GM19240 (cell line): ENCODE results near the gene FSTL5.
"Not testable (repeated sequence)": the region's sequence is repeated elsewhere in the genome, so short reads cannot be mapped to it uniquely, and the experiment has no call there.

ENCODE experiments used
- DNase-seq: peaks from one replicate; pipeline ENCODE4 v3.0.0; 2011; ENCODE audit warnings: low spot score; ENCODE audit not compliant: insufficient read length

FSTL5 gene

DNA sequence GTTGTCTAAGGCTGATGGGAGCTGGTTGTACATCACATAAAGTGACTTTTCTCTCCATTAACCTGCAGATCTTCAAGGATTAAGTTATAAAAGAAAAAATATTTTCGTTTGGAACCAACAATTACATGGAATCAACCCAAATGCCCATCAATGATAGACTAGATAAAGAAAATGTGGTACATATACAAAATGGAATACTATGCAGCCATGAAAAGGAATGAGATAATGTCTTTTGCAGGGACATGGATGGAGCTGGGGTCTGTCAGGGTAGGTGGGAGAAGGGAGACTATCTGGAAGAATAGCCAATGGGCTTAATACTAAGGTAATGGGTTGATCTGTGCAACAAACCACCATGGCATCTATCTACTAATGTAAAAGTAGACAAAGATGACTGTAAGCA, 313.2 kb downstream of the FSTL5 start:
- DNase-seq, result no peak

DNA sequence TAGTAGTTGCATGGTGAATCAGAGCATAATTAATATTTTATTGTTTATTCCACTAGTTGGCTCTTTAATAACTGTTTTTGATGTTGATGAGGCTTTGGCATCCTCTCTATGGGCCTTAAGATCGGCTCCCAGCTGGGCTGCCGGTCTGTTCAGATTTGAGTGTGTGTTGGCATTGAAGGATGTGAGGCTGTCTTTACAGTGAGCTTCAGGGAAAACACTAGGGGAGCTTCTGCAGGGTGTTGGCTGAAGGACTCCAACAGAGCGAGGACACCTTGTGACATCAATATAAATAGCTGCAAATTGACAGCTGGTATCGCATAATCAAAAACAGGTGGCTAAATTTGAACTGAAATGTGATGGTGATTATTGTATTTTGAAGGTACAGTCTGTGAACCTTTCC, 322.0 kb downstream of the FSTL5 start:
- DNase-seq, result no peak

DNA sequence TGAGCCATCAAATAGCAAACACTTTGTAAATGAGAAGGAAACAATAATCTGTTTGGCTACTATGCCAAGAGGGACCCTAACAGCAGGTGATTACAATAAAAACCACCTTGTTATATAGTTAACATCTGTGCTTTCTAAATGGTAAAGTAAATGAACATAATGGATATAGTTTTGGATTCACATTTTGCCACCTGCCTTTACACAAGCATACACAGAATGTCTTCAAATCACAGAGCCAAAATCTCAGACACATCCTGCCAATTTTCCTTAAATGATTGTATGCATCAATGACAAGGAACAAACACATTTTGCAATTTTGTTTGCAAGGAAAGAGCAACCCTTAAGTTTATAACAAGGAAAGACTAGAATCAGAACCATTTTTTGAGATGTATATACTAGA, 334.2 kb downstream of the FSTL5 start:
- DNase-seq, result no peak

DNA sequence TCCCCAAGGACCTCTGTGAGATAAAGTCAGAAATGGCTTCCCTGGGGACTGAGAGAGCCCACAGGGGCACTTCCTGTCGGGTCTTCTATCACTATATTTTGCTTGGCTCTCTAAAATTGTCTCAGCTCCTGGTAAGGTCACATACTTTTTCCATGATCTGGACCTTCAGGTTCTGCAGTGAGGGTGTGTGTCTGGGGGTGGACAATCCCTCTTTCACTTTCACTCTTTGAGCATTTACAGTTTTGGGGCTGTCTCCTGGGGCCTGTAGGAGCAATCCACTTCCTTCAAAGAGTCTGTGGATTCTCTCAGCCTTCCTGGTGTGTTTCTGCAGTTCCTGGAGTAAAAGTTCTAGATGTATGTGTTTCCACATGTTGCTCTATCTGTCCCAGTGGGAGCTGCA, 335.7 kb downstream of the FSTL5 start:
- DNase-seq, result no peak

- no peak for DNase-seq
Measured at GRCh38 chr4:161827013-161827412, 336.8 kb downstream of the FSTL5 start.

DNA sequence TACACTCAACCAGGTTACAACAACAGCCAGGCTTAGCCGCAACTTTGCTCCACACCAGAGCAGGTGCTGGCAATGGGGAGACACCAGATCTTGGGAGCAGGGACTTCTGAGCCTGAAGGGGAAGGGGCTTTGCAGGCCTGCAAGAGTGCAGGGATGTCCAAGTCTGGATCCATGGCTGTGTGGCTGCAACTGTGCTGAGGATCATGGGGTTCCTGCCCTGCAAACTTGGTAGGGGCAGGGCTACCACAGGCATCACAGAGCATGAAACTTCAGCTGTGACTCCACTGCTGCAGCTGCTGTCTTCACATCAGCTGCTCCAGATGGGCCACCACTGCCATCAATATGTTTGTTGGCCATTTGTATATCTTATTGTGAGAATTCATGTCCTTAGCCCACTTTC, 340.4 kb downstream of the FSTL5 start:
- DNase-seq, result no peak

GRCh38 chr4:161822174-161822573, 341.6 kb downstream of the FSTL5 start:
- no peak for DNase-seq

DNA sequence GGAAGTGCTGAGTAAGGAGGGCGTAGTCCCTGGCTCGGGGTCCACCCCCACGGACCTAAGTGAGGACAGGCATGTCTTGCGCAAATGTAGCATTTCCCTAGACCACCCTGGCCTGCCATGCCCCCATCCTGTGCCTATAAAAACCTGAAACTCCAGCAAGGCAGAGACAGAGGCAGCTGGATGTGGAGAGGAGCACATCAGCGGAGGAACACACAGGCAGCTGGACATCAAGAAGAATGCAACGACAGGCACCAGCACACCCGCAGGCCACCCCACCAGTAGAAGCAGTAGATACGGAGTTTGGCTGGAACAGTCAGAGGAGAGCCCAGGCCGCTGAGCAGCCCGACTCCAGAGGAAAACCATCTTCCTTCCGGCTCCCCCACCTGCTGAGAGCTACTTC, 345.9 kb downstream of the FSTL5 start:
- no peak for DNase-seq

DNA sequence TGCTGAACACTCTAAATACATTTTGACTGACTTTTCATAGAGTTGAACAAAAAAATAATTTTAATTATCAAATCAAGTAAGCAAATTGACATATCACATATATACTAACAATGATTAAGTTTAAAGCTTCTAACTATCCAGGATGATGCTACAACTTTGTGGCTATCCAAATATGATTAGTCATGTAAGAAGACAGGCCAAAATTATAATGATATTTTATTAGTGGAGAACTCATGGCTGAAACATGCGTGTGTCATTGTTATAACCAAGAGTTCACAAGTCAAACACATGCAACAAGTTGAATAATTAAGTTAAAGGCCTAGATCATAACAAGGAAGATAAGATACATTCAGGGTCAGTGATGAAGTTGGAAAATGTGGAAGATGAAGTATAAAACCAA, 346.8 kb downstream of the FSTL5 start:
- no peak for DNase-seq

- DNase-seq, result no peak
Measured at GRCh38 chr4:161815841-161816240, 348.0 kb downstream of the FSTL5 start.

- DNase-seq, result no peak
Measured at GRCh38 chr4:161813889-161814288, 349.9 kb downstream of the FSTL5 start.

- no peak for DNase-seq
Measured at GRCh38 chr4:161813389-161813788, 350.4 kb downstream of the FSTL5 start.

GRCh38 chr4:161803171-161803570, 360.6 kb downstream of the FSTL5 start:
- DNase-seq, result no peak

DNA sequence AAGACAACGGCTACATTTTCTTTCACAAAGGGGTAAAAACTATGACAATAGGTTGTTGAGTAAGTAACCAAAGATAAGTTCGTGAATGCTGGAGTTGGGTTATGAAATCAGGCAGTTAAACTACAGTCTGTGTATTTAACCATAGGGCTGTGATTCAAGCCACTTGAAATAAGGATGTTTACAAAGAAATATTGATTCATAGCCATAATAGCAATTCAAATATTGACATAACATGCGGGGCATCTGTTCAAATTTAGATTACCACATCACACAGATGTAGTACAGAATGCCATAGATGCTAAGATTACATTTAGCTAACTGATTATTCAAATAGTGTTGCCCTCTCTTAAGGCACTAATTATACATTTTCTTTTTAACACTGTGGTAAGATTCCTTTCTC, 364.1 kb downstream of the FSTL5 start:
- DNase-seq, result no peak

DNA sequence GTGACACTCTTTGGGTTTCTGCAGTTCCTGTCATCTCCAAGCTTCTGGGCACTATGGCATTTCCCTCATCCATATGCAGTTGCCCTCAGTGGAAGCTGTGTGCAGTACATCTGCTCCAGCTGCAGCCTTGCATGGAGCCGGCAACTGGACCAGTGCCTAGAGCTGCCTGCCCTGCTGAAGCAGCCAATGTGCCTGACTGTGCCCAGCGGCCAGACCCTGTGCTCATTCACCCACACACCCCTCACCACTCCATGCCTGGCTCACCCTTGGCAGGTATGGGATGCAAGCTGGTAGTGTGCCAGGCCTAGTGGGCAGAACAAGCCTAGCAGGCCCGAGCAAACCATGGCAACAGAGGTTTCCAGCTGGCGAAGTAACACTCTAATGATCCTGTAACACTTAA, 370.8 kb downstream of the FSTL5 start:
- no peak for DNase-seq

DNA sequence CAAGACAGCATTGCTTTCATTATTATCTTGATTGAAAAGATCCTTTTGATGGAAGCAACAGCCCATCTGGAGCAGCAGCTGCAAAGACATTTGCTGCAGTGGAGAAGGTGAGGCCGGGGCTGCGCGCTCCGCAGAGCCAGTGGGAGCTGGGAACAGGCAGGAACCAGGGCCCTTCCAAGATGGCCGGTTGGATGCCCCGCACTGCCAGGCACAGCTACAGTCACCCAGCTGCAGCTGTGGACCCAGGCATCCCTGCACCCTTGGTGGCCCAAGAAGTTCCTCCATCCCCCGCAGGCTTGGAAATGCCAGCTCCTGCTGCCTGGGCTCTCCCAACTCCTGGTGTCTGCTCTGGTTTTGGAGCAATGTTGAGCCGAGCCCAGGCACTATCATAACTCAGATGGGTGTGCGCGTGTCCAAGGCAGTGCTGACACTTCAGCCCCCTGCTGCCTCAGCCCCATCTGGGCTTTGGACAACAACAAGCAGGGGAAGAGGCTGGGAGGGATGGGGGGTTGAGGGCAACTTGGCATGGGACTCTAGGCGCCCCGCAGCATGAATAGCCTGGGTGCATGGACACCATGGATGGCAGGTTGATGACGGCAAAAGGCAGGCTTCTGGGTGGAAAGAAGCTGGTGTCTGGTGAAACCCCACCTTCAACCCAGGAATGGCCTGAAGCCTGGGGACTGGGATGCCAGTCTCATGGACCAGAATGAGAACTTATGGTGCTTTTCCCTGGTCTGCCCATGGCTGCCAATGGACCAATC, 371.8 kb downstream of the FSTL5 start:
- DNase-seq, result no peak

DNA sequence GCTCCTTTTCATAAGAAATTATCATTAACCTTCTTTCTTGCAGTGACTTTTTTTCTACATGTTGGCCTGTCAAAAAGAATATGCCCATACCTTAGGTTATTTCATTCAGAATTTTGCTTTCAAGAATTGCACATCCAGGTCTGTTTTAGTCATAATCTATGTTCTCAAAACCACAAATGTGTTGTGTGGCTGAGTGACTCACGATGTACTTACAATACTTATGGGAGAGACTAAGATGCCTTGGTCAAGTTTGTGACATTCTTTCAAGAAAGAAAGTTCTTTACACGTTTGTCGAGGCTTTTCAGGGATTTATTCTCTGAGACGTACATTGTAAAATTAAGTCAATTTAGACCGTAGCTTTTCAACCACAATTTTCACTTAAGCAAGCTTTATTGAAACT, 396.7 kb downstream of the FSTL5 start:
- no peak for DNase-seq

DNA sequence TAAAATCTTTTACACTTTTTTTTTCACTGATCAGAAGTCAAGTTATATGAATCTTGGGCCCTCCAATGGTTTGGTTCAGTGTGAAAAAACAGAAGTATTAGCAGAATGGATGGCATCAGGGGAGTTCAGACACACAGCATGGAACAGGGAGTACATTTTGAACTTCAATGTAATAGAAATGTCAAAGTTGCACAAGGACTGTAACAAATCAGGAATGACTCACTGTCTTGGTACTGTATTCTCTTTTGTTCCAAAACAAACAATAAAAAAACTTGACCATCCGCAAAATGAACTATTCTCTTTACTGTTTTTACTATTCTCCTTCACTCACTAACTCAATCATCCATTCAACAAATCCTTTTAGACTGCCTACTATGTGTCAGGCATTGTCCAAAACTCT, 401.0 kb downstream of the FSTL5 start:
- DNase-seq, result no peak

- DNase-seq, result no peak
Measured at GRCh38 chr4:161760008-161760407, 403.8 kb downstream of the FSTL5 start.

GRCh38 chr4:161758412-161758811, 405.4 kb downstream of the FSTL5 start:
- not testable (repeated sequence) for DNase-seq

DNA sequence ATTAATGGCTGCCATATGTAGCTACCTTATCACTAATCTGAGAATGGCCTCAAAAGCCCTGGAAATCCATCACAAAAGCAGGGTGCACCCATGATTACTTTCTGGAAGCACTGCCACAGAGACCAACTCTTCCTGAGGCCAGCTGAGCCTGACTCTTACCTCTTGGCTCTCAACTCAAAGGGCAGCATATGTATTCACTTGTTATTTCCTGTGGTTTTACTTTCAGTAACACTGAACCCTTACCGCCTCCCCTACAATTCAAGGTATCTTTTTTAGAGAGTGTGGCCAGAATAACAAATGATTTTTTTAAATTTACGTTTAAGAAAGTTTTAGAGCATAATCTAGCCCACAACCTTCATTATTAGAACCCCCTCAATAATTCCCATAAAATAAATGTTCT, 434.9 kb downstream of the FSTL5 start:
- DNase-seq, result no peak

- DNase-seq, result no peak
Measured at GRCh38 chr4:161721947-161722346, 441.9 kb downstream of the FSTL5 start.

- DNase-seq, result no peak
Measured at GRCh38 chr4:161717084-161717483, 446.7 kb downstream of the FSTL5 start.

DNA sequence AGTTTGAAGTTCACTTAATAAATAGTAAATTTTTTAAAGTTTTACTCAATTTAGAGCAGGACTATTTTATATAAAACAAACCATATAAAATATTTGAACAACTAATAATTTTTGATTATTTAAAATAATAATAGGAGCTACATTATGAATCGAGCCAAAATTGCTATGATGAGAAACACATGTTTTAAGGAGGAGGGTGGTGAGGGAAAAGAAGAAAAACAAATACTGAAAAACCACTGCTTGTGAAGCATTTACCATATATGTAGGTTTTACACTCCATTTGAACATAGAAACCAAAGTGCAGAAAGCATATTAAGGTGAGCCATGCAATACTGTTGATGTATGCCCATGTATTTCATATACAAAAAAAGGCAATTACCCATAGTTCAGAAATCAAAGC, 448.9 kb downstream of the FSTL5 start:
- no peak for DNase-seq
